Measurements from ENCODE around the gene NDUFAF4.

NDUFAF4 gene

GRCh38 chr6:96851858-96852257, 45.8 kb downstream of the NDUFAF4 start:
- no peaks in the 10 kb centered on the region for H3K27me3 ChIP-seq (ENCODE audit: low read length)
- H3K9ac ChIP-seq (ENCODE audit: low read length): no peak overlapping the region
- no peaks in the 10 kb centered on the region for H3K9me2 ChIP-seq (replicated peaks; ENCODE audit: insufficient read depth, low read length)
- H3K9me3 ChIP-seq (ENCODE audit: insufficient read depth, low read length): peaks cover under 1% of the 10 kb centered on the region; the same call in 1 of the 2 replicates
- TF ChIP-seq EZH2phosphoT487 (conservative IDR thresholded peaks at IDR 0.05; ENCODE audit: low read length) (no peak), CTCF (IDR thresholded peaks at IDR 0.05; ENCODE audit: insufficient read depth, low read length, poor library complexity, severe bottlenecking) (no peak)
- H2AFZ ChIP-seq (ENCODE audit: low read depth, low read length, severe bottlenecking): no peak overlapping the region
- no peaks in the 10 kb centered on the region for H4K20me1 ChIP-seq (ENCODE audit: low read depth, low read length)
- no peaks in the 10 kb centered on the region for H3F3A ChIP-seq (ENCODE audit: insufficient read depth)
- no peaks in the 10 kb centered on the region for H3K36me3 ChIP-seq (ENCODE audit: low read length)
- no peak overlapping the region for H3K4me3 ChIP-seq (ENCODE audit: insufficient read depth, low read length, poor library complexity, severe bottlenecking)
- H3K27ac ChIP-seq (ENCODE audit: low read depth, low read length): no peak overlapping the region
- no peak overlapping the region for H3K4me2 ChIP-seq (ENCODE audit: low read depth, low read length, poor library complexity, severe bottlenecking)
- H3K79me2 ChIP-seq (ENCODE audit: insufficient read depth, low read length): no peaks in the 10 kb centered on the region

DNA sequence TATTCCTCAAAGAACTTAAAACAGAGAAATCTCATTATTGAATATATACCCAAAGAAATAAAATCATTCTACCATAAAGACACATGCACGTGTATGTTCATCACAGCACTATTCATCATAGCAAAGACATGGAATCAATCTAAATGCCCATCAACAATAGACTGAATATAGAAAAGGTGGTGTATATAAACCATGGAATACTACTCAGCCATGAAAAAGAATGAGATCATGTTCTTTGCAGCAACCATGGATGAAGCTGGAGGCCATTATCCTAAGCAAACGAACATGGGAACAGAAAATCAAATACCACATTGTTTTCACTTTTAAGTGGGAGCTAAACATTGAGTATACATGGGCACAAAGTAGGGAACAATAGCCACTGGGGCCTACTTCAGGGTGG, 48.1 kb downstream of the NDUFAF4 start:
- no peaks in the 10 kb centered on the region for H4K20me1 ChIP-seq (ENCODE audit: low read depth, low read length)
- no peak overlapping the region for H2AFZ ChIP-seq (ENCODE audit: low read depth, low read length, severe bottlenecking)
- H3K27ac ChIP-seq (ENCODE audit: low read depth, low read length): no peak overlapping the region
- H3K4me2 ChIP-seq (ENCODE audit: low read depth, low read length, poor library complexity, severe bottlenecking): no peak overlapping the region
- H3F3A ChIP-seq (ENCODE audit: insufficient read depth): no peaks in the 10 kb centered on the region
- no peaks in the 10 kb centered on the region for H3K27me3 ChIP-seq (ENCODE audit: low read length)
- H3K9me3 ChIP-seq (ENCODE audit: insufficient read depth, low read length): peaks cover 6% of the 10 kb centered on the region; the same call in 1 of the 2 replicates
- H3K4me3 ChIP-seq (ENCODE audit: insufficient read depth, low read length, poor library complexity, severe bottlenecking): no peak overlapping the region
- no peaks in the 10 kb centered on the region for H3K9me2 ChIP-seq (replicated peaks; ENCODE audit: insufficient read depth, low read length)
- no peak overlapping the region for H3K9ac ChIP-seq (ENCODE audit: low read length)
- H3K36me3 ChIP-seq (ENCODE audit: low read length): no peaks in the 10 kb centered on the region
- TF ChIP-seq EZH2phosphoT487 (conservative IDR thresholded peaks at IDR 0.05; ENCODE audit: low read length) (no peak), CTCF (IDR thresholded peaks at IDR 0.05; ENCODE audit: insufficient read depth, low read length, poor library complexity, severe bottlenecking) (no peak)
- no peaks in the 10 kb centered on the region for H3K79me2 ChIP-seq (ENCODE audit: insufficient read depth, low read length)

GRCh38 chr6:96844530-96844929, 53.2 kb downstream of the NDUFAF4 start:
- H4K20me1 ChIP-seq (ENCODE audit: low read depth, low read length): no peaks in the 10 kb centered on the region
- no peak overlapping the region for H3K27ac ChIP-seq (ENCODE audit: low read depth, low read length)
- H3K9ac ChIP-seq (ENCODE audit: low read length): no peak overlapping the region
- no peaks in the 10 kb centered on the region for H3F3A ChIP-seq (ENCODE audit: insufficient read depth)
- H3K36me3 ChIP-seq (ENCODE audit: low read length): no peaks in the 10 kb centered on the region
- H3K4me2 ChIP-seq (ENCODE audit: low read depth, low read length, poor library complexity, severe bottlenecking): no peak overlapping the region
- H3K27me3 ChIP-seq (ENCODE audit: low read length): no peaks in the 10 kb centered on the region
- peaks cover 6% of the 10 kb centered on the region; the same call in 1 of the 2 replicates for H3K9me3 ChIP-seq (ENCODE audit: insufficient read depth, low read length)
- H3K79me2 ChIP-seq (ENCODE audit: insufficient read depth, low read length): no peaks in the 10 kb centered on the region
- H3K9me2 ChIP-seq (replicated peaks; ENCODE audit: insufficient read depth, low read length): no peaks in the 10 kb centered on the region
- TF ChIP-seq CTCF (IDR thresholded peaks at IDR 0.05; ENCODE audit: insufficient read depth, low read length, poor library complexity, severe bottlenecking) (no peak), EZH2phosphoT487 (conservative IDR thresholded peaks at IDR 0.05; ENCODE audit: low read length) (no peak)
- no peak overlapping the region for H2AFZ ChIP-seq (ENCODE audit: low read depth, low read length, severe bottlenecking)
- no peak overlapping the region for H3K4me3 ChIP-seq (ENCODE audit: insufficient read depth, low read length, poor library complexity, severe bottlenecking)
